Body of pancreas (tissue), 4 donors: ENCODE results near the gene HMGN3. TPM values are rescaled to one million over a fixed set of nuclear protein-coding genes. Genes with fewer than 3 reads are reported as not detected.

Experiments
- ATAC-seq: fragments of 150-250 bp; one replicate; pipeline ENCODE4 v1.9.1; 2016
- DNase-seq, 4 donors: peaks; one replicate each; pipeline ENCODE4 v3.0.0-alpha.2; 2019
- H3K27ac ChIP-seq, 4 donors: fragments of 200-600 bp; sonication (generic); 1 replicate in 3 of 4; 2 replicates in 1 of 4; pipeline versions ENCODE4 v1.5.1 to v1.6.1; 2016 to 2019; ENCODE audit warnings: mild to moderate bottlenecking in 1 of 4, mixed read lengths in 1 of 4, moderate library complexity in 1 of 4
- H3K27me3 ChIP-seq, 2 donors: fragments of 200-600 bp; sonication (generic); one replicate each; pipeline ENCODE4 v1.6.0; 2016; ENCODE audit warnings: mild to moderate bottlenecking in 1 of 2
- H3K36me3 ChIP-seq, 2 donors: fragments of 200-600 bp; sonication (generic); replicated peaks in 1 of 2; 2 replicates each; pipeline ENCODE4 v1.5.1; 2016; ENCODE audit warnings: low read depth in 2 of 2; ENCODE audit not compliant: insufficient read depth in 1 of 2
- H3K4me1 ChIP-seq: fragments of 200-600 bp; sonication (generic); one replicate; pipeline ENCODE4 v1.6.0; 2016
- H3K4me3 ChIP-seq, 2 donors: fragments of 200-600 bp; sonication (generic); 1 replicate in 1 of 2; 2 replicates in 1 of 2; pipeline ENCODE4 v1.5.1; 2016 to 2019
- H3K9me3 ChIP-seq, 3 donors: fragments of 200-600 bp; sonication (generic); 1 replicate in 2 of 3; 2 replicates in 1 of 3; pipeline ENCODE4 v1.5.1; 2016
- POLR2A ChIP-seq, 3 donors: fragments of 450-650 bp; IDR thresholded peaks; one replicate each; pipeline ENCODE4 v1.6.1; 2016; ENCODE audit warnings: antibody characterized with exemption in 3 of 3, mild to moderate bottlenecking in 2 of 3
- WGBS, 2 donors: methylation state at CpG; one replicate each; pipeline ENCODE4 v1.1.5; 2017; 5-methylcytosine and 5-hydroxymethylcytosine counted together
- intact Hi-C: fragments of 100-400 bp; cut with DNase I; formaldehyde crosslinking; loops from one replicate; pipeline ENCODE4 v1.15.1; 2023
- total RNA-seq, 2 donors: library from RNA; depleted of rRNA; stranded (reverse); fragments of >200 nt; gene quantifications; one replicate each; pipeline ENCODE4 v1.1.0, GENCODE V29; 2016
- TF ChIP-seq, protein P1 (sequence below), 7 experiments: fragments of 450-650 bp in 4 of 7; fragments of 200-600 bp in 3 of 7; sonication (generic) in 3 of 7; IDR thresholded peaks; one replicate each; pipeline ENCODE4 v1.5.1; 2016 to 2019; ENCODE audit warnings: antibody characterized with exemption in 7 of 7

The HMGN3 gene
- total RNA-seq, 2 donors from 2014 or later = 36.1 to 78.1 TPM

DNA sequence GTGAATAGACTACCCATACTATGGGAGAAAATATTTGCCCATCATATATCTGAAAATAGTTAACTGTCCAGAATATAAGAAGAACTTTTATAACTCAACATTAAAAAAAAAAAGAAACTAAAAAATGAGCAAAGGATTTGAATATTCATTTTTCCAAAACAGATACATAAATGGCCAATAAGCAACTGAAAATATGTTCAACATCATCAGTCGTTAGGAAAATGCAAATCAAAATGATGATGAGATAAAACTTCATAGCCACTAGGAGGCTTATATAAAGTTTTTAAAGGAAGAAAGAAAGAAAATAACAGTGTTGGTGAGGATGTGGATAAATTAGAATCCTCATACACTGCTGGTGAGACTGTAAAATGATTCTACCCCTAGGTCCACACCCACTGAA lies 32.6 kb upstream of the HMGN3 start:
- no peaks in the 10 kb centered on the region for H3K9me3 ChIP-seq
- H3K27me3 ChIP-seq = no peaks in the 10 kb centered on the region
- no peaks in the 10 kb centered on the region for H3K36me3 ChIP-seq
- DNase-seq = no peak
- ATAC-seq = no peak
- H3K4me1 ChIP-seq = no peaks in the 10 kb centered on the region
- H3K27ac ChIP-seq = no peak overlapping the region
- no peak overlapping the region for H3K4me3 ChIP-seq
- TF ChIP-seq, protein P1, sequence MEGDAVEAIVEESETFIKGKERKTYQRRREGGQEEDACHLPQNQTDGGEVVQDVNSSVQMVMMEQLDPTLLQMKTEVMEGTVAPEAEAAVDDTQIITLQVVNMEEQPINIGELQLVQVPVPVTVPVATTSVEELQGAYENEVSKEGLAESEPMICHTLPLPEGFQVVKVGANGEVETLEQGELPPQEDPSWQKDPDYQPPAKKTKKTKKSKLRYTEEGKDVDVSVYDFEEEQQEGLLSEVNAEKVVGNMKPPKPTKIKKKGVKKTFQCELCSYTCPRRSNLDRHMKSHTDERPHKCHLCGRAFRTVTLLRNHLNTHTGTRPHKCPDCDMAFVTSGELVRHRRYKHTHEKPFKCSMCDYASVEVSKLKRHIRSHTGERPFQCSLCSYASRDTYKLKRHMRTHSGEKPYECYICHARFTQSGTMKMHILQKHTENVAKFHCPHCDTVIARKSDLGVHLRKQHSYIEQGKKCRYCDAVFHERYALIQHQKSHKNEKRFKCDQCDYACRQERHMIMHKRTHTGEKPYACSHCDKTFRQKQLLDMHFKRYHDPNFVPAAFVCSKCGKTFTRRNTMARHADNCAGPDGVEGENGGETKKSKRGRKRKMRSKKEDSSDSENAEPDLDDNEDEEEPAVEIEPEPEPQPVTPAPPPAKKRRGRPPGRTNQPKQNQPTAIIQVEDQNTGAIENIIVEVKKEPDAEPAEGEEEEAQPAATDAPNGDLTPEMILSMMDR (IDR thresholded peaks at IDR 0.05) = no peak
- no peak for TF ChIP-seq POLR2A (IDR thresholded peaks at IDR 0.05)
- intact Hi-C loops = no loop called here
- 66 to 82% methylated on average over 1 of the region's 1 CpG for WGBS, 2 donors

DNA sequence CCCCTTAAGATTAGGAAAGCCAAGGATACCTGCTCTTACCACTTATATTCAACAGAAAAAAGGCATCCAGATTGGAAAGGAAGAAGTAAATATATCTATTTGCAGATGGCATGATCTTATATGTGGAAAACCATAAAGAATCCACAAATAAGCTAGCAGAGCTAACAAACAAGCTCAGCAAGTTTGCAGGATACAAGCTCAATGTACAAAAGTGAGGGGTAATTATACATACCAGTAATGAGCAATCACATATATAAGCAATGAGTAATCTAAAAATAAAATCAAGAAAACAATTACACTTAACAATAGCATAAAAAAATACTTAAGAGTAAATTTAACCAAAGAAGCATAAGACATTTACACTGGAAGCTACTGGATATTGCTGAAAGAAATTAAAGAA lies 31.6 kb upstream of the HMGN3 start:
- H3K36me3 ChIP-seq = no peaks in the 10 kb centered on the region
- no peak overlapping the region for H3K4me3 ChIP-seq
- ATAC-seq = no peak
- no peaks in the 10 kb centered on the region for H3K27me3 ChIP-seq
- intact Hi-C loops = no loop called here
- H3K4me1 ChIP-seq = no peaks in the 10 kb centered on the region
- TF ChIP-seq, protein P1 (IDR thresholded peaks at IDR 0.05) = no peak
- TF ChIP-seq POLR2A (IDR thresholded peaks at IDR 0.05) = no peak
- no peaks in the 10 kb centered on the region for H3K9me3 ChIP-seq
- H3K27ac ChIP-seq = no peak overlapping the region
- no peak for DNase-seq

DNA sequence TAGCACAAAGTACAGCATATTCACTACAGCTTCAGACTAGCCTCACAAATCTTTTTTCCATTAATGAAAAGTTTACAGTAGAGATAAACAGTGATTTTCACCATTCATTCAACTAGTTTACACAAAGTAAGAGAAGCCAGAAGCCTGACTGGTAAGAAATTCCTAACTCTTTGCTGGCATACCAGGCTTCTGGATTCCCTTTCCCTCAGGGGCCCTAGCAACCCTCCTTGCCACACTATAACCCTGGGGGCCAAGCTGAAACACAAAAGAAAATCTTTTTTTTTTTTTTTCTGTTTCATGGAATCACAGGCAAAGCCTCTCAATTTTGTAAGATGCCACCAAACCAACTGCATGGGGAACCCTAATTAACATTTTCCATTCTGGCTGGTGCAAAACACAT lies 28.9 kb upstream of the HMGN3 start:
- ATAC-seq (no peak), DNase-seq (no peak)
- Histone ChIP-seq H3K36me3 (no peaks in the 10 kb centered on the region), H3K27me3 (no peaks in the 10 kb centered on the region), H3K27ac (no peak overlapping the region), H3K4me1 (no peaks in the 10 kb centered on the region), H3K4me3 (no peak overlapping the region), H3K9me3 (peaks cover 0 to 11% (median 0%) of the 10 kb centered on the region in 3 donors)
- intact Hi-C loops = no loop called here
- no peak for TF ChIP-seq POLR2A (IDR thresholded peaks at IDR 0.05)
- TF ChIP-seq, protein P1 (IDR thresholded peaks at IDR 0.05) = no peak

DNA sequence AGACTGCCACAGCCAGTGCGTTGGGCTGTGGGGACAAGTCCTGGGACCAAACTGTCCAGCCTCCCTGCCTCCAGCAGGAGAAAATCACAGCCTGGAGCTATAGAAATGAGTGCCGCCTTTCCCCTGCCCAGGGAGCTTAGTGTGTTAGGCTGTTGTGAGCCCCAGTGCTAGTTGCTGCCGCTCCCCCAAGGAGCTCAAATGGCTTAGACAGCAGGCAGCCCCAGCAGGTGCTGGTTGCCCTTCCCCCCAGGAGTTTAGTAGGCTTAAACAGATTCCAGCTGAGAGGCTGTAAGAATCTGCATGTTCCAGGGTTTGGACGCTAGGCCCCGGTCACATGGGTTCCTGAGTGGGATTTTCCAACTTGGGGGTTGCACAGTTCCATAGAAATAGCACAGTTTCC lies 27.2 kb upstream of the HMGN3 start:
- ATAC-seq (no peak), DNase-seq (no peak)
- H3K36me3 ChIP-seq = no peaks in the 10 kb centered on the region
- H3K9me3 ChIP-seq = peaks cover 0 to 11% (median 0%) of the 10 kb centered on the region in 3 donors
- intact Hi-C loops = no loop called here
- no peaks in the 10 kb centered on the region for H3K4me1 ChIP-seq
- no peak for TF ChIP-seq POLR2A (IDR thresholded peaks at IDR 0.05)
- TF ChIP-seq, protein P1 (IDR thresholded peaks at IDR 0.05) = no peak
- H3K27me3 ChIP-seq = no peaks in the 10 kb centered on the region
- no peak overlapping the region for H3K27ac ChIP-seq
- H3K4me3 ChIP-seq = no peak overlapping the region
- WGBS, 2 donors = 67 to 74% methylated on average over 3 to 5 of the region's 5 CpGs

DNA sequence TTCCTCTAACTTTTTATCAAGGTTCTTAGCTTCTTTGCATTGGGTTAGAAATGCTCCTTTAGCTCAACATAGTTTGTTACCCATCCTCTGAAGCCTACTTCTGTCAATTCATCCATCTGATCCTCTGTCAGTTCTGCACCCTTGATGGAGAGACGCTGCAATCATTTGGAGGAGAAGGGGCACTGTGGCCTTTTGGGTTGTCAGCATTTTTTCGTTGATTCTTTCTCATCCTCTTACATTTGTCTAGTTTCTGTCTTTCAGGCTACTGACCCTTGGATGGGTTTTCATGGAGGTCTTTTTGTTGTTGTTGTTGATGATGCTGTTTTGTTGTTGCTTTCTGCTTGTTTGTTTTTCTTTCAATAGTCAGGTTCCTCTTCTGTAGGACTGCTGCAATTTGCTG lies 26.3 kb upstream of the HMGN3 start:
- DNase-seq = no peak
- peaks cover 0 to 11% (median 0%) of the 10 kb centered on the region in 3 donors for H3K9me3 ChIP-seq
- no peak for ATAC-seq
- H3K27me3 ChIP-seq = no peaks in the 10 kb centered on the region
- TF ChIP-seq, protein P1 (IDR thresholded peaks at IDR 0.05) = no peak
- no peak for TF ChIP-seq POLR2A (IDR thresholded peaks at IDR 0.05)
- no peak overlapping the region for H3K27ac ChIP-seq
- no peaks in the 10 kb centered on the region for H3K36me3 ChIP-seq
- H3K4me3 ChIP-seq = no peak overlapping the region
- WGBS, 2 donors = 77 to 89% methylated on average over 2 of the region's 2 CpGs
- intact Hi-C loops = no loop called here
- no peaks in the 10 kb centered on the region for H3K4me1 ChIP-seq
